HG03342 (cell line): ENCODE data around the gene ARL16.
A peak's percentile ranks its signal among the peaks of the same experiment; 100 is the strongest.

Experiments used
- ATAC-seq: cut with Tn5 transposase; IDR thresholded peaks from one replicate; pipeline ENCODE4 v1.9.1; 2021; ENCODE audit warnings: mild to moderate bottlenecking, moderate library complexity; ENCODE audit not compliant: unreplicated experiment

ARL16 gene

GRCh38 chr17:81648013-81648706 is 35.4 kb downstream of the ARL16 start:
- no peak for ATAC-seq

- ATAC-seq, result no peak
These were observed 36.0 kb downstream of the ARL16 start for GRCh38 chr17:81647640-81648012.

- ATAC-seq, result no peak
These were observed 36.6 kb downstream of the ARL16 start for GRCh38 chr17:81646869-81647600.

DNA sequence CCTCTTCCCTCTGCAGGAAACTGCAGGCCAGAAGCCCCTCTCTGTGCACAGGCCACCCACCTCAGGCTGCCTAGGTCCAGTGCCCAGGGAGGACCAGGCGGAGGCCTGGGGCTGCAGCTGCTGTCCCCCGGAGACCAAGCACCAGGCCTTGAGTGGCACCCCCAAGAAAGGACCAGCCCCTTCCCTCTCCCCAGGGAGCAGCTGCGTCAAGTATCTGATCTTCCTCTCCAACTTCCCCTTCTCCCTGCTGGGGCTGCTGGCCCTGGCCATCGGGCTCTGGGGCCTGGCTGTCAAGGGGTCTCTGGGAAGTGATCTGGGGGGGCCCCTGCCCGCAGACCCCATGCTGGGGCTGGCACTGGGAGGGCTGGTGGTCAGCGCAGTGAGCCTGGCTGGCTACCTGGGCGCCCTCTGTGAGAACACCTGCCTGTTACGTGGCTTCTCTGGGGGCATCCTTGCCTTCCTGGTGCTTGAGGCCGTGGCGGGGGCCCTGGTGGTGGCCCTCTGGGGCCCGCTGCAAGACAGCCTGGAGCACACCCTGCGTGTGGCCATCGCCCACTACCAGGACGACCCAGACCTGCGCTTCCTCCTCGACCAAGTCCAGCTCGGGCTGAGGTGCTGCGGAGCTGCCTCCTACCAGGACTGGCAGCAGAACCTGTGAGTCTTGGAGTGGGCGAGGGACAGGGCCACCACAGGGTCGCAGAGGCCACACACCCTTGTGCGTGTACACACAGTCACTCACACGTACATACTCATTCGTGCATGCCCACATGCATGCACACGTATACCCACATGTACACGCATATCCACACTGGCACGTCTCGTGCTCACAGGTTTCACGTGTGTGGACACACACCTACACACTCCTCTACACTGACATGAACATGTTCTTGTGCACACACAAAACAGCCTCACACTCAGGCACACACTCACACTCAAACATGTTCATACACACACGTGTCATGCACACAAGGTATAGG is 38.3 kb downstream of the ARL16 start:
- no peak for ATAC-seq

DNA sequence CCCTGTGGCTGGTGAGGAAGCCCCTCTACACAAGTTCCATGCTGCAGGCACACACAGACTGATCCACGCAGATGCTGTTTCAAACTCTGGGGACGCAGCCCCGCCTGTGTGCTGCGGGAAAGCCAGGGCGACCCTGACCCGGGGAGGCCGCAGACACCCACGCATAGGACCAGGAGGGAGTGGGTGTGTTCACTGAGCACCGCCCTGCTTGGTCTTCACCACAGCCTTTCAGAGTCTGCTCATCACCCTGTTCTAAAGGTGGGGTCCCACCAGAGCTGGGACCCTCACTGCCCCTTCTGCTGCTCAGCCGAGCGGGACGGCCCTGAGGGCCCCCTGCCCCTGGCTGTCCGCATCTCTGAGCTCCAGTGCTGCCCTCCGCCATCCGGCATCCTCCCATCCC is 39.1 kb downstream of the ARL16 start:
- no peak for ATAC-seq

- no peak for ATAC-seq
These were observed 41.6 kb downstream of the ARL16 start for GRCh38 chr17:81641825-81642489.

DNA sequence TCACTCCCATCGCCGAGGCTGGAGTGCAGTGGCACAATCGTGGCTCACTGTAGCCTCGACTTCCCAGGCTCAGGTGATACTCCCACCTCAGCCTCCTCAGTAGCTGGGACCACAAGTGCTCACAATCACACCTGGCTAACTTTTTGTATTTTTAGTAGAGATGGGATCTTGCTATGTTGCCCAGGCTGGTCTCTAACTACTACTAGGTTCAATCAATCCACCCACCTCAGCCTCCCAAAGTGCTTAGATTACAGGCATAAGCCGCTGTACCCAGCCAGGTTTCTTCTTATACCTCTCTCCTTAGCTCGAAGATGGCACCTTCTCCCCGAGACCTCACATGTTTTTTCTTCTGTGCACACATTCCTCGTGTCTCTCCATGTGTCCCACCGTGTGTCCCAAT is 43.6 kb downstream of the ARL16 start:
- no peak for ATAC-seq

GRCh38 chr17:81638683-81639082 is 44.9 kb downstream of the ARL16 start:
- no peak for ATAC-seq

DNA sequence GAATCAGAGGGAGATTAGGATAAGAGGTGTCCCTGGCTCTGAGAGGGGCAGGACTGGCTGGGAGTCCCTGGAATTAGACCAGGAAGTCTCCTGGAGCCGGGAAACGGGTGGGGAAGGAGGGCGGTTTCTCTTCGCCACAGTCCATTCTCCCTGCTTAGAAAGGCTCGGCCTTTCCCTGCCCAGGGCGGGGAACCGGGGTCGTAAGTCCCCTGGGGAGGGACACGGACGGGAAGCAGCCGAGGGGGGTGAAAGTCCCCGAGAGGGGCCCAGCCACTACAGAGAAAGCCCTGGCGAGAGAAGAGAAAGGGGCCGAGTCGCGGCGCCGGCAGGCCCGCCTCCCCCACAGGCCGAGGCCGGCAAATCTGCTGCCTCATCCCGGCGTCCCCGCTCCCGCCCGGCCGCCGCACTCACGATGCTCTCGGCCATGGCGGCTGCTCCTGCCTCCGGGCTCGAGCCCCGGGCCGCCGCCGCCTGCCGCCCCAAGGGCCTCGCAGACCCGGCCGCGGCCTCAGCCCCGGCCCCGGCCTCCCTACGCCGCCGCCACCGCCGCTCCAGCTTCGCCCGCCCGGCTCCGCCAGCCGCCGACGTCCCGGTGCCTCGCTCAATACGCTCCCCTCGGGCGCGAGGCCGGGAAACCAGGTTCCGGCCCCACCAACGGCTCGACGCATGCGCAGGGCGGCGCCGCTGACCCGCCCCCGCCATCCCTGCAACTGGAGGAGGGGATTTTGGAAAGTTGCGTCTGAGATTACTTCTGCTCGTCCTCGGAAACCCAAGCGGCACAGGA is 46.9 kb downstream of the ARL16 start, which contains the start of the genes NPLOC4 and TSPAN10:
Gene NPLOC4, minus strand, starts transcription at position 608 of the 784 bp plus-strand sequence. Its CDS starts 182 bp downstream, at position 426.
Gene TSPAN10, plus strand, starts transcription at position 692 of the 784 bp plus-strand sequence. CDS start 5,217 bp downstream, outside the sequence.
- peak; percentile 81 for ATAC-seq

- no peak for ATAC-seq
These were observed 47.6 kb downstream of the ARL16 start for GRCh38 chr17:81635973-81636504.

DNA sequence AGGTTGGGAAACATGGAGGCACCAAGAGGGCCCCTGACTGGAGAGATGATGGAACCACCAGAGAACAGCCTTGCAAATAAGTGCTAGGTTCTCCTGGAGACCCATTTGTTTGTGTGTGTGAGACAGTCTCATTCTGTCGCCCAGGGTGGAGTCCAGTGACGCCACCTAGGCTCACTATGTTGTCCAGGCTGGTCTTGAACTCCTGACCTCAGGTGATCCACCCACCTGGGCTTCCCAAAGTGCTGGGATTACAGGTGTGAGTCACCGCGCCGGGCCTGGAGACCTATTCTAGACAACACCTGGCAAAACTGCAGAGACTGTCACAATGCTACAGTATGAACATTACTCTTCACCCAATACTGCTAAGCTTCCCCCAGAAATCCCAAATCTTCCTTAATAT is 48.2 kb downstream of the ARL16 start:
- no peak for ATAC-seq

DNA sequence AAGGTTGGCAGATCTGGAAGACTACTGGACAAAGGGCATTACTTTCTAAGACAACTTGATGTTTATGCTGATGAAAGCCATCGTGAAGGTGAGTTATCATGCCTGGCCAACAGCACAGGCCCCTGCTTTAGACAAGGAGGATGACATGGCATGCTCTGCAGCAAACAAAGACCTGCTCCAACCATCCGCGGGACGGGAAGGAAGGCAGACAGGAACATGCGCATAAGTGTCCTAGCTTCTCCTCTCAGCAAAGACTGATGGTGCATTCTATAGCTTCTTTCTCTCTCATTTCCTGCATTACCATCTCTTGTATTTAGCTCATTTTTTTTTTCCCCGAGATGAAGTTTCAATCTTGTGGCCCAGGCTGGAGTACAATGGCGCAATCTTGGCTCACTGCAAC is 52.1 kb downstream of the ARL16 start:
- ATAC-seq, result no peak
